ENCODE measurements around the gene CILP.

DNA sequence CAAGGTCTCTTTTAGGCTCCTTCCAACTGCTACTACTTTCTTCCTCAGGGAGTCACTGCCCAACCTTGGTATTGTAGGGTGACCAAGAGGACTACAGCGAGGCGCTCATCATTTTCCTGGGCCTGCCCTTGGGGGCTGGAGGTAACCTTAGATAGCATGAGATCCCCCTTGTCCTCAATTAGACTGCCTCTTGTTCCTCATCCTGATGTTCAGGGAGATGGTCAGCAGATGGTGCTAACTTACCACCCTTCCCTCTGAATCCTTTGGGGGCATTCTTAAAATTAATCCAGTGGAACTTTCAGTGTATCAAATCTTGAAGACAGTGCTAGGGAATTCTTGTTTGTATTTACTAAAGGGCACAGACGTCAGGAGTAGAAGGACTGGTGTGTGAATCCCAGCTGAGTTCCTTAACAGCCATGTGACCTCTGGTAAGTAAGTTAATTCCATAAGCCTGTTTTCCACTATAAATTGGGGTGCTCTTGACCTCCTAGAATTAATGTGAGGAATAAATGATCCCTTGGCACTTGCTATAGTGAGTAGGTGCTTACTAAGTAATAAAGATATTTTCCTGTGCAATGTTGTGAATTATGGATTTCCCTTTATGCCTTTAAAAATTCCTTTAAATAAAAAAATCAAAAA, 22.1 kb downstream of the CILP start:
- no peak for TF ChIP-seq POLR2AphosphoS5 (IDR thresholded peaks at IDR 0.05; ENCODE audit: low read depth, low read length)
- TF ChIP-seq POLR2A (IDR thresholded peaks at IDR 0.05; ENCODE audit: low read depth, low read length), result no peak
- no peak for TF ChIP-seq TAF1 (IDR thresholded peaks at IDR 0.05; ENCODE audit: low read depth, low read length)
- no peak for TF ChIP-seq SPI1 (IDR thresholded peaks at IDR 0.05; ENCODE audit: low read depth, low read length)
- no peak for TF ChIP-seq POU2F2 (IDR thresholded peaks at IDR 0.05; ENCODE audit: low read depth, low read length)
